ENCODE data around the gene TANGO6. TPM values are rescaled to one million over a fixed set of nuclear protein-coding genes. Genes with fewer than 3 reads are reported as not detected.
"Not testable (repeated sequence)": the region's sequence is repeated elsewhere in the genome, so short reads cannot be mapped to it uniquely, and the experiment has no call there.

TANGO6 gene
- total RNA-seq, 1 donor from 2014 or later = 9.3 TPM

DNA sequence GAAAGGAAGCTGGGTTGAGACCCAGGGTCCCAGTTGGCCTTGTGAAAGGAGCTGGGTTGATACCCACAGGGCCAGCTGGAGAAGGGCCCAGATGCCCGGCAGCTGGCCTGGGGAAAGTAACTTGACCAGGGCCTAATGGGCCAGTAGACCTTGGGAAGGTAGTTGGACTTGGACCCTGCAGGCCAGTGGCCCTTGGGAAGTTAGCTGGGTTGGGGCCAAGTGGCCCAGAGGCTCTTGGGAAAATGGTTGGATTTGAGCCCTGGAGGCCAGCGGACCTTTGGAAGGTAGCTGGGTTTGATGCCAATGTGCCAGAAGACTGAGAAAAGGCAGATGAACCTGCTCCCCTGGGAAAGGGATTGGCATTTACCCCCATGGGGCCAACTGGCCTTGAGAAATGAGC lies 275.7 kb downstream of the TANGO6 start:
- no peak for ATAC-seq
- intact Hi-C loops (cut with DNase I) = no loop called here

GRCh38 chr16:69119536-69119935 lies 276.2 kb downstream of the TANGO6 start:
- DNase-seq (ENCODE audit: missing footprints) = no peak
- no peak for ATAC-seq
- intact Hi-C loops (cut with DNase I) = no loop called here

More for the DNA sequence above, 275.7 kb downstream of the TANGO6 start:
- no peak for DNase-seq (ENCODE audit: missing footprints)

GRCh38 chr16:69120096-69120664 lies 276.8 kb downstream of the TANGO6 start:
- intact Hi-C loops (cut with DNase I) = loop anchor here (5.0 kb wide), 2 partner anchors 273 to 593 kb away; no protein-coding TSS in a partner anchor
- DNase-seq (ENCODE audit: missing footprints) = no peak

DNA sequence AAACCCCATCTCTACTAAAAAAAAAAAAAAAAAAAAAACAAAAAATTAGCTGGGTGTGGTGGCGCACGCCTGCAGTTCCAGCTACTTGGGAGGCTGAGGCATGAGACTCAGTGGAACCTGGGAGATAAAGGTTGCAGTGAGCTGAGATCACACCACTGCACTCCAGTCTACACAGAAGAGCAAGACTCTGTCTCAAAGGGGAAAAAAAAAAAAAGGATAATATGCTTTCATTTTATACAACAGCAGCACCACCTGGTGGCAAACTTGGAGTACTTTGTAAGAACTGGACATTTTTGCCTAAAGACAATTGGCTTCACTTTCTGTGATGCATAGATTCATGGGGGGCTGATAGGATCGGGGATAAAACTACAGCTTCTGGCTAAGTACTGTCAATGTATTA lies 280.6 kb downstream of the TANGO6 start:
- intact Hi-C loops (cut with DNase I) = loop anchor here (2.0 to 5.0 kb wide), 3 partner anchors 221 to 597 kb away; no protein-coding TSS in a partner anchor
- no peak for ATAC-seq

More at GRCh38 chr16:69120096-69120664, 276.8 kb downstream of the TANGO6 start:
- no peak for ATAC-seq

GRCh38 chr16:69124406-69124805 lies 281.1 kb downstream of the TANGO6 start:
- intact Hi-C loops (cut with DNase I) = loop anchor here (2.0 to 5.0 kb wide), 3 partner anchors 222 to 597 kb away; no protein-coding TSS in a partner anchor
- ATAC-seq; DNase-seq (ENCODE audit: missing footprints): not testable (repeated sequence)

More for the DNA sequence above, 280.6 kb downstream of the TANGO6 start:
- DNase-seq (ENCODE audit: missing footprints) = no peak

DNA sequence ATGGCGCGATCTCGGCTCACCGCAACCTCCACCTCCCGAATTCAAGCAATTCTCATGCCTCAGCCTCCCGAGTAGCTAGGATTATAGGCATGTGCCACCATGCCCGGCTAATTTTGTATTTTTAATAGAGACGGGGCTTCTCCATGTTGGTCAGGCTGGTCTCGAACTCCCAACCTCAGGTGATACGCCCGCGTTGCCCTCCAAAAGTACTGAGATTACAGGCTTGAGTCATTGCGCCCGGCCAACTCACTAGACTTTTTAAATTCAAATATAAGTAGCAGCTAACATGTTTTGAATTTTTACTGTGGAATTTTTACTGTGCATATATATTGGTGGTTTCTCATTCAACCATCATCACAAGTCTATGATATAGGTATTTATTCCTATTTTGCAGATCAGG lies 281.6 kb downstream of the TANGO6 start:
- not testable (repeated sequence) for DNase-seq (ENCODE audit: missing footprints); ATAC-seq
- intact Hi-C loops (cut with DNase I) = loop anchor here (2.0 to 5.0 kb wide), 3 partner anchors 222 to 598 kb away; no protein-coding TSS in a partner anchor

DNA sequence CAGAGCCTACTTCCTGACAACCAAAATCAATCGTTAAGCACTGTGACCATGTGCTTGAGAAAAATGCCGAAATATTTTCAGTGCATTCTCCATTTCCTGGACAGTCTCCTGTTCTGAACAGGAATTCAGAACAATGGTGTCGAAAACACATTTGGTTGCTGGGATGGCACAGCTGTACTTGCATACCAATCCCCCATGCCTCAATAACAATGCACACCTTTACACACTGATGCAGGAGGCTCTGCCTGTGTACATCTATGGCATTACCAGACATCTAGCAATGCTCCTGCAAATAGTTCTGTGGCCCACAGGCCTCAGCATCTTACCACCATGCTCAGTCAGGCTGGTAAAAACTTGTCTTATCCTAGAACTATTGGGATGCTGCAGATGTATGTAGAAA lies 282.9 kb downstream of the TANGO6 start:
- DNase-seq (ENCODE audit: missing footprints) (no peak), ATAC-seq (no peak)
- intact Hi-C loops (cut with DNase I) = no loop called here

DNA sequence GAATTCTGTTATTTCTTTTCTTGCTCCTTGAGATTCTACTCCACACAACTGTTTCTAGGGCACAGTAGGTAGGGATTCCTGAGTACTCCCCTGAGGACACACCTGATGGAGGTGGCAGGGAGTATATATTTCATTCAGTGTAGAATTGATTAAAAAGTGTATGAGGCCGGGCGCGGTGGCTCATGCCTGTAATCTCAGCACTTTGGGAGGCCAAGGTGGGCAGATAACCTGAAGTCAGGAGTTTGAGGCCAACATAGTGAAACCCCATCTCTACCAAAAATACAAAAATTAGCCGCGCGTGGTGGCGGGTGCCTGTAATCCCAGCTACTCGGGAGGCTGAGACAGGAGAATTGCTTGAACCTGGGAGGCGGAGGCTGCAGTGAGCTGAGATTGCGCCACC lies 283.5 kb downstream of the TANGO6 start:
- intact Hi-C loops (cut with DNase I); ATAC-seq; DNase-seq (ENCODE audit: missing footprints): not testable (repeated sequence)

- ATAC-seq (no peak), DNase-seq (ENCODE audit: missing footprints) (no peak)
- intact Hi-C loops (cut with DNase I) = no loop called here
These were observed 284.7 kb downstream of the TANGO6 start for GRCh38 chr16:69127966-69128510.

DNA sequence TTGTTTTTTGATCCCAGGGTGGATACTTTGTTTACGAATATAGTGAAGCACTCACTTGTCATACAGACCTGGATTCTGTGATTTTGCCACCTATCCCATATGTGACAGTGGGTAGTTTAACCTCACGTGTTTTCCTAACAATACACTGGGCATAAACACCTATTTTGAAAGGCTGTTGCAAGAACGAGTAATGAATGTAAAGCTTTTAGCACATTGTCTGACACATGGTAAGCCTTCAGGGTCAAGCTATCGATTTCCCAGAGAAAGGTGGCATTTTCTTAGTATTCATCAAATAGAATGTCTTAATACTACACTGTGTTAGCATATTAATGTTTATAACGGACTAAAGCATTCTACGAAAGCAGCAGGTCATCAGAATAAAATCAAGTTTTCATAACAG lies 287.1 kb downstream of the TANGO6 start:
- intact Hi-C loops (cut with DNase I) = no loop called here
- no peak for DNase-seq (ENCODE audit: missing footprints)
- ATAC-seq = no peak

DNA sequence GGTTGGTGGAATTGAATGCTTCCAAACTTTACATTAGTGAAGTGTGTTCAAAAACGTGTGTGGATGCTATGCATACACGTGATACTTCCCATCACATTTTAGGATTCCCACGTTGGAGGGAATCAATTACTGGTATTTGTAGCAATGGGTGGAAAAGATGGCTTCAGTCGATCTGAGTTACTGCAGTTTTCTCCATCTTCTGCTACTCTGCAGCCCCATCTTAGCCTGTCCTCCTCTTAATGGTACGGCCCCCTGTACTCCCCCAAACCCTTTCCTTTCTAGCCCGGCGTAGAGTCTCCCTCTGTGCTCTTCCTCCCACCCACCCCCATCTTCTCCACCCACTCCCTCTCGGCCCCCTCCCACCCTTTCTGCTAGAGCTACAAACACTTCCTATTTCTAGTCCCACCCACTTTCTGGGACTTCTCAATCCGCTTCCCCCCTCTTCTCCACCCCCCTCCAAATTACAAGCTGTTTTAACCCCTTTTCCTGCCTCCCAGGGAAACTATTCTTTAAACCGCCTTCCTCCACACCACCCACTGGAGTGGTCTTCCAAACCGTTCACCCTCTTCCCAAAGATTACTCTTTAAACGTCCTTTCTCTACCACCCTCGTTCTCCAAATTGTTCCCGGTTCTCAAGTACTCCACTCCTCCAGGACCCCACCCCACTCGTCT lies 288.0 kb downstream of the TANGO6 start:
- no peak for ATAC-seq
- DNase-seq (ENCODE audit: missing footprints) = no peak
- intact Hi-C loops (cut with DNase I) = no loop called here

GRCh38 chr16:69131839-69132423 lies 288.6 kb downstream of the TANGO6 start:
- intact Hi-C loops (cut with DNase I) = no loop called here
- DNase-seq (ENCODE audit: missing footprints) = peak; percentile 80

GRCh38 chr16:69132424-69133252 lies 289.3 kb downstream of the TANGO6 start, which contains the start of the genes CHTF8 and UTP4:
Gene CHTF8 (minus strand): TSS chr16:69132588. CDS start chr16:69121458, 11,130 bp downstream.
Gene UTP4 (plus strand): TSS chr16:69132649. CDS start chr16:69133460, 811 bp downstream.
- intact Hi-C loops (cut with DNase I) = no loop called here

More at GRCh38 chr16:69131839-69132423, 288.6 kb downstream of the TANGO6 start:
- ATAC-seq = peak; percentile 83

GRCh38 chr16:69133373-69133954 lies 290.1 kb downstream of the TANGO6 start:
- DNase-seq (ENCODE audit: missing footprints) = no peak
- intact Hi-C loops (cut with DNase I) = no loop called here
- no peak for ATAC-seq

More at GRCh38 chr16:69132424-69133252, 289.3 kb downstream of the TANGO6 start, which contains the start of the genes CHTF8 and UTP4:
- ATAC-seq (peak; percentile 95), DNase-seq (ENCODE audit: missing footprints) (peak; percentile 95)
